DOHH2 (cell line): ENCODE measurements around the gene ARID4B.

Experiments
- H3F3A ChIP-seq: fragments of 200-600 bp; sonication (generic), shearing (Covaris generic); 2 replicates; pipeline ENCODE4 v1.6.0; 2016; ENCODE audit warnings: antibody characterized with exemption, mild to moderate bottlenecking; ENCODE audit not compliant: control insufficient read depth, insufficient read depth
- H3K27ac ChIP-seq: fragments of 200-600 bp; sonication (generic); 2 replicates; pipeline ENCODE4 v1.5.1; 2014; ENCODE audit warnings: low read depth, mild to moderate bottlenecking, low read length, moderate library complexity
- H3K27me3 ChIP-seq: fragments of 200-600 bp; sonication (generic); 2 replicates; pipeline ENCODE4 v1.6.1; 2014; ENCODE audit warnings: mild to moderate bottlenecking, low read length, mixed read lengths; ENCODE audit not compliant: control insufficient read depth
- H3K36me3 ChIP-seq: fragments of 200-600 bp; sonication (generic); 2 replicates; pipeline ENCODE4 v1.6.1; 2014; ENCODE audit warnings: mild to moderate bottlenecking, low read length, moderate library complexity, mixed read lengths; ENCODE audit not compliant: control insufficient read depth
- H3K4me1 ChIP-seq: fragments of 200-600 bp; sonication (generic); 2 replicates; pipeline ENCODE4 v1.6.1; 2014; ENCODE audit warnings: mild to moderate bottlenecking, low read length, mixed read lengths; ENCODE audit not compliant: control insufficient read depth
- H3K4me2 ChIP-seq: fragments of 200-600 bp; sonication (generic); 2 replicates; pipeline ENCODE4 v1.6.0; 2014; ENCODE audit warnings: mild to moderate bottlenecking, low read length, moderate library complexity
- H3K4me3 ChIP-seq: fragments of 200-600 bp; sonication (generic); 2 replicates; pipeline ENCODE4 v1.5.1; 2014; ENCODE audit warnings: mild to moderate bottlenecking, low read length, mixed read lengths
- H3K79me2 ChIP-seq: fragments of 200-600 bp; sonication (generic); 2 replicates; pipeline ENCODE4 v1.6.1; 2014; ENCODE audit warnings: mild to moderate bottlenecking, low read length, mixed read lengths; ENCODE audit not compliant: control insufficient read depth
- H3K9me2 ChIP-seq: fragments of 200-600 bp; sonication (generic); replicated peaks from 2 replicates; pipeline ENCODE4 v1.6.1; 2014; ENCODE audit warnings: mild to moderate bottlenecking, low read length, mixed read lengths; ENCODE audit not compliant: control insufficient read depth
- H3K9me3 ChIP-seq: fragments of 200-600 bp; sonication (generic); 2 replicates; pipeline ENCODE4 v1.6.1; 2014; ENCODE audit warnings: antibody characterized with exemption, low read length, mixed read lengths; ENCODE audit not compliant: control insufficient read depth, insufficient read depth
- H4K20me1 ChIP-seq: fragments of 200-600 bp; sonication (generic); 2 replicates; pipeline ENCODE4 v1.6.0; 2014; ENCODE audit warnings: low read depth, mild to moderate bottlenecking, antibody characterized with exemption, low read length, moderate library complexity; ENCODE audit not compliant: control insufficient read depth, insufficient read depth
- EZH2phosphoT487 ChIP-seq: fragments of 200-600 bp; sonication (generic); IDR thresholded peaks from 2 replicates; pipeline ENCODE4 v1.6.1; 2017; ENCODE audit warnings: borderline replicate concordance, mild to moderate bottlenecking, antibody characterized with exemption, low read length, moderate library complexity, mixed read lengths
- TF ChIP-seq, protein P1 (sequence below): fragments of 200-600 bp; sonication (generic); IDR thresholded peaks from one replicate; pipeline ENCODE4 v1.5.1; 2014; ENCODE audit warnings: antibody characterized with exemption, mild to moderate bottlenecking, low read depth, low read length; ENCODE audit not compliant: poor library complexity, severe bottlenecking

ARID4B gene

GRCh38 chr1:235226933-235227332, 101.0 kb downstream of the ARID4B start:
- Histone ChIP-seq H3K4me1 (no peaks in the 10 kb centered on the region), H3K4me2 (no peak overlapping the region), H3K9me2 (no peaks in the 10 kb centered on the region), H4K20me1 (no peaks in the 10 kb centered on the region), H3K27me3 (no peaks in the 10 kb centered on the region), H3K79me2 (no peaks in the 10 kb centered on the region), H3K36me3 (peaks cover 63% of the 10 kb centered on the region), H3K27ac (no peak overlapping the region), H3K9me3 (no peaks in the 10 kb centered on the region), H3K4me3 (no peak overlapping the region), H3F3A (no peaks in the 10 kb centered on the region; the same call in 1 of the 2 replicates)
- TF ChIP-seq EZH2phosphoT487 = no peak
- TF ChIP-seq, protein P1, sequence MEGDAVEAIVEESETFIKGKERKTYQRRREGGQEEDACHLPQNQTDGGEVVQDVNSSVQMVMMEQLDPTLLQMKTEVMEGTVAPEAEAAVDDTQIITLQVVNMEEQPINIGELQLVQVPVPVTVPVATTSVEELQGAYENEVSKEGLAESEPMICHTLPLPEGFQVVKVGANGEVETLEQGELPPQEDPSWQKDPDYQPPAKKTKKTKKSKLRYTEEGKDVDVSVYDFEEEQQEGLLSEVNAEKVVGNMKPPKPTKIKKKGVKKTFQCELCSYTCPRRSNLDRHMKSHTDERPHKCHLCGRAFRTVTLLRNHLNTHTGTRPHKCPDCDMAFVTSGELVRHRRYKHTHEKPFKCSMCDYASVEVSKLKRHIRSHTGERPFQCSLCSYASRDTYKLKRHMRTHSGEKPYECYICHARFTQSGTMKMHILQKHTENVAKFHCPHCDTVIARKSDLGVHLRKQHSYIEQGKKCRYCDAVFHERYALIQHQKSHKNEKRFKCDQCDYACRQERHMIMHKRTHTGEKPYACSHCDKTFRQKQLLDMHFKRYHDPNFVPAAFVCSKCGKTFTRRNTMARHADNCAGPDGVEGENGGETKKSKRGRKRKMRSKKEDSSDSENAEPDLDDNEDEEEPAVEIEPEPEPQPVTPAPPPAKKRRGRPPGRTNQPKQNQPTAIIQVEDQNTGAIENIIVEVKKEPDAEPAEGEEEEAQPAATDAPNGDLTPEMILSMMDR = no peak

DNA sequence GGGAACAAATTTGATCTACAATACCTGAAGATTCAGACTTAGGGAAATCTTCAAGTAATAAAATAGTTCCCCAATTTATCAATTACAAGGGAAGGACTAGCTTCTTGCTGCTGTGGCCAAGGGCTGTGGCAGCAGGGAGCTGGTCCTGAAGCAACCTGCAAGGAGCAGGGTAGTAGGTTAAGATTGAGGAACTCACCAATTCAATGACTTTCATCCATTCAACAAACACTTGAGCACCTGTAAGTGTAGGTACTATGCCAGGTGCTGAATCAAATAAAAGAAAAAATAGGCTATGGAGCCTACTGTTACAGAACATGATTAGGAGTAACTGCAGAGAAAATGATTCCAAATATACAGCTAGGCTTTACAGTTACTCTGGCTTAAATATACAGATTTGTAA, 102.7 kb downstream of the ARID4B start:
- Histone ChIP-seq H3K79me2 (no peaks in the 10 kb centered on the region), H3K9me3 (no peaks in the 10 kb centered on the region), H3K4me2 (no peak overlapping the region), H3K36me3 (peaks cover 73% of the 10 kb centered on the region), H3K27me3 (no peaks in the 10 kb centered on the region), H3F3A (no peaks in the 10 kb centered on the region; the same call in 1 of the 2 replicates), H3K4me1 (no peaks in the 10 kb centered on the region), H3K9me2 (no peaks in the 10 kb centered on the region), H3K27ac (no peak overlapping the region), H4K20me1 (no peaks in the 10 kb centered on the region), H3K4me3 (no peak overlapping the region)
- no peak for TF ChIP-seq EZH2phosphoT487
- TF ChIP-seq, protein P1 = no peak

- Histone ChIP-seq H4K20me1 (no peaks in the 10 kb centered on the region), H3K36me3 (peaks cover 59% of the 10 kb centered on the region), H3K4me1 (no peaks in the 10 kb centered on the region), H3K4me3 (no peak overlapping the region), H3F3A (no peaks in the 10 kb centered on the region; the same call in 1 of the 2 replicates), H3K4me2 (no peak overlapping the region), H3K9me3 (no peaks in the 10 kb centered on the region), H3K27me3 (no peaks in the 10 kb centered on the region), H3K79me2 (no peaks in the 10 kb centered on the region), H3K9me2 (no peaks in the 10 kb centered on the region), H3K27ac (no peak overlapping the region)
- TF ChIP-seq, protein P1 = no peak
- TF ChIP-seq EZH2phosphoT487 = no peak
These were observed 106.2 kb downstream of the ARID4B start for GRCh38 chr1:235221653-235222375.
